ENCODE measurements around the gene GPR173.

- TF ChIP-seq, protein P1, sequence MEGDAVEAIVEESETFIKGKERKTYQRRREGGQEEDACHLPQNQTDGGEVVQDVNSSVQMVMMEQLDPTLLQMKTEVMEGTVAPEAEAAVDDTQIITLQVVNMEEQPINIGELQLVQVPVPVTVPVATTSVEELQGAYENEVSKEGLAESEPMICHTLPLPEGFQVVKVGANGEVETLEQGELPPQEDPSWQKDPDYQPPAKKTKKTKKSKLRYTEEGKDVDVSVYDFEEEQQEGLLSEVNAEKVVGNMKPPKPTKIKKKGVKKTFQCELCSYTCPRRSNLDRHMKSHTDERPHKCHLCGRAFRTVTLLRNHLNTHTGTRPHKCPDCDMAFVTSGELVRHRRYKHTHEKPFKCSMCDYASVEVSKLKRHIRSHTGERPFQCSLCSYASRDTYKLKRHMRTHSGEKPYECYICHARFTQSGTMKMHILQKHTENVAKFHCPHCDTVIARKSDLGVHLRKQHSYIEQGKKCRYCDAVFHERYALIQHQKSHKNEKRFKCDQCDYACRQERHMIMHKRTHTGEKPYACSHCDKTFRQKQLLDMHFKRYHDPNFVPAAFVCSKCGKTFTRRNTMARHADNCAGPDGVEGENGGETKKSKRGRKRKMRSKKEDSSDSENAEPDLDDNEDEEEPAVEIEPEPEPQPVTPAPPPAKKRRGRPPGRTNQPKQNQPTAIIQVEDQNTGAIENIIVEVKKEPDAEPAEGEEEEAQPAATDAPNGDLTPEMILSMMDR (conservative IDR thresholded peaks at IDR 0.05; ENCODE audit: low read depth, low read length): no peak
- TF ChIP-seq EZH2 (IDR thresholded peaks at IDR 0.05; ENCODE audit: low read length, unreplicated experiment): no peak
Measured at GRCh38 chrX:53031380-53031779, 17.2 kb upstream of the GPR173 start.

All from PC-3 (cell line).